GM06990 (cell line): Measurements from ENCODE around the gene NCCRP1.

Experiments used
- DNase-seq: peaks from one replicate; pipeline ENCODE4 v3.0.0-alpha.2; 2011; ENCODE audit not compliant: insufficient read length; ENCODE audit errors: extremely low read depth
- H3K27me3 ChIP-seq: replicated peaks from 2 replicates; pipeline ENCODE4 v1.6.0; 2011; ENCODE audit warnings: low read length; ENCODE audit not compliant: control insufficient read depth, insufficient read depth
- H3K36me3 ChIP-seq: 2 replicates; pipeline ENCODE4 v1.5.1; 2011; ENCODE audit warnings: low read length; ENCODE audit not compliant: control insufficient read depth, insufficient read depth
- H3K4me3 ChIP-seq: replicated peaks from 2 replicates; pipeline ENCODE4 v1.5.1; 2011; ENCODE audit warnings: low read depth, mild to moderate bottlenecking, control low read depth, low read length
- TF ChIP-seq, protein P1 (sequence below): IDR thresholded peaks from 2 replicates; pipeline ENCODE4 v1.5.1; 2011; ENCODE audit warnings: low read length, control low read depth, mild to moderate bottlenecking, inconsistent platforms; ENCODE audit not compliant: insufficient read depth, poor library complexity, severe bottlenecking

Gene NCCRP1, protein sequence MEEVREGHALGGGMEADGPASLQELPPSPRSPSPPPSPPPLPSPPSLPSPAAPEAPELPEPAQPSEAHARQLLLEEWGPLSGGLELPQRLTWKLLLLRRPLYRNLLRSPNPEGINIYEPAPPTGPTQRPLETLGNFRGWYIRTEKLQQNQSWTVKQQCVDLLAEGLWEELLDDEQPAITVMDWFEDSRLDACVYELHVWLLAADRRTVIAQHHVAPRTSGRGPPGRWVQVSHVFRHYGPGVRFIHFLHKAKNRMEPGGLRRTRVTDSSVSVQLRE

DNA sequence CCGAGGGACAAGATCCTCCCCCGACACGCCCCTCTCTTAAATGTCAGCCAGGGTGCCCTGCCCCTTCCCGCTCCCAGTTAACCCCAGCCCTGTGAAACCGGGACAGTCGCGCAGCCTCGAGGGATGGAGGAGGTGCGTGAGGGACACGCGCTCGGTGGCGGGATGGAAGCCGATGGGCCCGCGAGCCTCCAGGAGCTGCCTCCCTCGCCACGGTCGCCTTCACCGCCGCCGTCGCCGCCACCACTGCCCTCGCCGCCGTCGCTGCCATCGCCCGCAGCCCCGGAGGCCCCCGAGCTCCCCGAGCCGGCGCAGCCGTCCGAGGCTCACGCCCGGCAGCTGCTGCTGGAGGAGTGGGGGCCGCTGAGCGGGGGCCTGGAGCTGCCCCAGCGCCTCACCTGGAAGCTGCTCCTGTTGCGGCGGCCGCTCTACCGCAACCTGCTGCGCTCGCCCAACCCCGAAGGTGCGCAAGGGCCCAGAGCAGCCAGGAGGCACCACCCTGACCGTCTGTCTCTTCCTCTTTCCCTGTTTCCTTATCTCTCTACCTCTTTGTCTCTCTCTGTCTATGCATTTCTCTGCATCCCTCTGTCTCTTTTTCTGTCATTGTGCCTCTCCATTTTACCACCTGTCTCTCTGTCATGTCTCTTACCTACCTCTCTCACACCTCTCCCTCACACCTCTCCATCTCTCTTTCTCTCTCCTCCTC lies at the start of gene NCCRP1:
Gene NCCRP1 (plus strand): TSS at position 105 of the 703 bp plus-strand sequence. CDS start 19 bp downstream, at position 124.
- TF ChIP-seq, protein P1, sequence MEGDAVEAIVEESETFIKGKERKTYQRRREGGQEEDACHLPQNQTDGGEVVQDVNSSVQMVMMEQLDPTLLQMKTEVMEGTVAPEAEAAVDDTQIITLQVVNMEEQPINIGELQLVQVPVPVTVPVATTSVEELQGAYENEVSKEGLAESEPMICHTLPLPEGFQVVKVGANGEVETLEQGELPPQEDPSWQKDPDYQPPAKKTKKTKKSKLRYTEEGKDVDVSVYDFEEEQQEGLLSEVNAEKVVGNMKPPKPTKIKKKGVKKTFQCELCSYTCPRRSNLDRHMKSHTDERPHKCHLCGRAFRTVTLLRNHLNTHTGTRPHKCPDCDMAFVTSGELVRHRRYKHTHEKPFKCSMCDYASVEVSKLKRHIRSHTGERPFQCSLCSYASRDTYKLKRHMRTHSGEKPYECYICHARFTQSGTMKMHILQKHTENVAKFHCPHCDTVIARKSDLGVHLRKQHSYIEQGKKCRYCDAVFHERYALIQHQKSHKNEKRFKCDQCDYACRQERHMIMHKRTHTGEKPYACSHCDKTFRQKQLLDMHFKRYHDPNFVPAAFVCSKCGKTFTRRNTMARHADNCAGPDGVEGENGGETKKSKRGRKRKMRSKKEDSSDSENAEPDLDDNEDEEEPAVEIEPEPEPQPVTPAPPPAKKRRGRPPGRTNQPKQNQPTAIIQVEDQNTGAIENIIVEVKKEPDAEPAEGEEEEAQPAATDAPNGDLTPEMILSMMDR = no peak
- Histone ChIP-seq H3K36me3 (no peaks in the 10 kb centered on the region), H3K4me3 (no peak within 1 kb of the TSS), H3K27me3 (peaks cover 4% of the 10 kb centered on the region; the same call in 1 of the 2 replicates)
- no peak for DNase-seq

DNA sequence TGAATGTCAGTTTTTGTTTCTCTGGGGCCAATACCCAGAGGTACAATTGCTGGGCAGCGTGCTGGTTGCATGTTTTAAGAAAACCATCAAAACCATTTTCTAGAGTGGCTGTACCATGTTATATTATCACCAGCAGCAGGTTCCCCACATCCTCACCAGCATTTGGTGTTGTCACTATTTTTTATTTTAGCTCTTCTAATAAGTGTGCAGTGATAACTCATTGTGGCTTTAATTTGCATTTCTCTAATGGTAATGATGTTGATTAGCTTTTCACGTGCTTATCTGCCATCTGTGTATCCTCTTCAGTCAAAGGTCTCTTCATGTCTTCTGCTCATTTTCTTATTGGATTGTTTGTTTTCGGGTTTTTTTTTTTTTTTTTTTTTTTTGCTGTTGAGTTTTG lies 49.3 kb upstream of the NCCRP1 start:
- TF ChIP-seq, protein P1 = no peak
- Histone ChIP-seq H3K36me3 (no peaks in the 10 kb centered on the region), H3K4me3 (no peak overlapping the region), H3K27me3 (no peaks in the 10 kb centered on the region)
- DNase-seq = no peak

DNA sequence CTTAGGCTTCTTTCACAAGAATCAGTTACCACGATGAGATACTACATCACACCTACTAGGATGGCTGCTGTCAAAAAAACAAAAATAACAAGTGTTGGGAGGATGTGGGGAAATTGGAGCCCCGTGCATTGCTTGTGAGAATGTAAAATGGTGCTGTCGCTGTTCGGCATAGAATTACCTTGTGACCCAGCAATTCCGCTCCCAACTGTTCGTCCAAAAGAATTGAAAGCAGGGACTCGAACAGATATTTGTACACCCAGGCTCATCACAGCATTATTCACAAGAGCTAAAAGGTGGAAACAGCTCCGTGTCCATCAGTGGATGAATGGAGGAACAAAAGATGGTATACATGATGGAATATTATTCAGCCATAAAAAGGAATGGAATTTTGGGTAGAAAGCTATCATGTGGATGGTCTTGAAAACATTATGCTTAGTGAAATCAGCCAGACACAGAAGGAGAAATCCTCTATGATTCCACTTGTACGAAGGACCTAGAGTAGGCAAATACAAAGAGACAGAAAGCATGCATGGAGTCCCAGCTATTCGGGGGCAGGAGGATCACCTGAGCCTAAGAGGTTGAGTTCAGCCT lies 47.7 kb upstream of the NCCRP1 start:
- TF ChIP-seq, protein P1 = no peak
- no peak overlapping the region for H3K4me3 ChIP-seq
- no peaks in the 10 kb centered on the region for H3K27me3 ChIP-seq
- no peaks in the 10 kb centered on the region for H3K36me3 ChIP-seq
- DNase-seq = no peak

DNA sequence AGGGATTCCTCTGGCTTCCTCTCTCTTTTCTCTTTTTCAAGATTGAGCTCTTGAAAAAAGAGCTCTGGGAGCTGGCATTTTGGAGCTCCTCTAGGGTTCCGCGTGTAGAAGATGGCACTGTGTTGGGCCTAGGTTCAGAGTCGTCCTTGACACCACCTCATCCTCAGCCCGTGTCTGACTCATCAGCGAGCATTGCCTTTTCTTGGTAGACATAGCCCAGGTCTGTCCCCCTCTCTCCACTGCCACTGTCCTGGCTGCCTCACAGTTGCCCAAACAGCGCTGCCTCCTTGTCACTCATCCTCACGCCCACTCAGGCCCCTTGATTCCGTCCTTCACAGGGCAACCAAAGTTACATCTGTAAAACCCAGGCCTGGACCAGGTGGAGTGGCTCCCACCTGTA lies 46.5 kb upstream of the NCCRP1 start:
- Histone ChIP-seq H3K36me3 (no peaks in the 10 kb centered on the region), H3K4me3 (no peak overlapping the region), H3K27me3 (no peaks in the 10 kb centered on the region)
- DNase-seq = no peak
- TF ChIP-seq, protein P1 = no peak

DNA sequence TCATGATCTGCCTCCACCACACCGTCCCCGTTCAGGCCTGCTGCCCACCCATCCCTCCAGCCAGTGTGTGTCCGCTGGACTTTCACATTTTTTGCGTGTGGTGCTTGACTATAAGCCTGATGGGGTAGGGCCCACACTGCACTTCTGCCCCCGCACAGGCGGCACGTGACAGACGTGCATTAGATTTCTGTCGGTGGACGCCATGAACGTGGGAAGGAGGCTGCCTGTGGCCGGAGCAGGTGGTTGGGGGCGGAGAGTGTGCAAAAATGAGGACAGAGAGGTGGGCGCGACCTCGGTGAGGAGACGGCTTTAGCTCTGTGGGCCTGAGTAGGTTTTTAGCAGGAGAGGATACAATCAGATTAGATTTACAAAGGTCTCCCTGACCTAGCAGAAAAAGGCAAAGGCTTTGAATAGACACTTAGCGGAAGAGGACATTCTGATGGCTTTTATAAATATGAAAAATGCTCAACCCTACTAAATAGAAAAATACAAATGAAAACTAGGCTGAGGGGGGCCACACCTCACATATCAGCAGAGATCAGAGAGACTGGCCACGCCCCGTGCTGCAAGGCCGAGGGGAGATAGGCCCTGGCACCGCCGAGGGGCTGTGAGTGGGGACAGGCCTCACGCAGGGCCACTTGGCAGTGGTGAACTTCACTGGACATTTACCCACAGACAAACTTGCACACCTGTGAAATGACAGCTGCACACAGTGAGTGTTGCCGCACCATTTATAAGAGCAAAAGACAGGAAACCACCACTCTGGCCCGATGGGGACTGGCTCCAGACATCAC lies 45.8 kb upstream of the NCCRP1 start:
- Histone ChIP-seq H3K27me3 (no peaks in the 10 kb centered on the region), H3K36me3 (no peaks in the 10 kb centered on the region), H3K4me3 (no peak overlapping the region)
- no peak for DNase-seq
- TF ChIP-seq, protein P1 = no peak
